Panc1 (cell line): ENCODE results near the gene SPATA13.

Source experiments
- CTCF ChIP-seq: fragments of 450-650 bp; IDR thresholded peaks from 2 replicates; pipeline ENCODE4 v1.5.1; 2017; ENCODE audit warnings: mild to moderate bottlenecking
- SIN3A ChIP-seq: IDR thresholded peaks from 2 replicates; pipeline ENCODE4 v1.6.1; 2012; ENCODE audit warnings: low read depth, mild to moderate bottlenecking, low read length, moderate library complexity, borderline replicate concordance; ENCODE audit not compliant: insufficient read depth

GRCh38 chr13:24313439-24313838, 152.9 kb downstream of the SPATA13 start:
- TF ChIP-seq CTCF (peak; percentile 34; the same call in 1 of the 2 replicates), SIN3A (no peak)
